GM12874 (cell line): ENCODE results near the gene CHST8.

ENCODE experiments used
- CTCF ChIP-seq: IDR thresholded peaks from 2 replicates; pipeline ENCODE4 v1.5.1; 2011; ENCODE audit warnings: low read depth, mild to moderate bottlenecking, control low read depth, low read length, moderate library complexity; ENCODE audit not compliant: insufficient read depth

CHST8 gene

GRCh38 chr19:33627962-33628839 lies 6.4 kb downstream of the CHST8 start:
- TF ChIP-seq CTCF, result no peak

- TF ChIP-seq CTCF, result no peak
Measured at GRCh38 chr19:33628921-33629825, 7.4 kb downstream of the CHST8 start.

GRCh38 chr19:33629826-33630375 lies 8.1 kb downstream of the CHST8 start:
- no peak for TF ChIP-seq CTCF

- no peak for TF ChIP-seq CTCF
Measured at GRCh38 chr19:33630880-33631608, 9.3 kb downstream of the CHST8 start.

GRCh38 chr19:33631609-33631973 lies 9.8 kb downstream of the CHST8 start:
- TF ChIP-seq CTCF, result no peak

GRCh38 chr19:33634361-33635091 lies 12.8 kb downstream of the CHST8 start:
- no peak for TF ChIP-seq CTCF
